GM21367 (cell line): ENCODE results near the gene KRT7.
"Not testable (repeated sequence)": the region's sequence is repeated elsewhere in the genome, so short reads cannot be mapped to it uniquely, and the experiment has no call there.

Source experiments
- ATAC-seq: cut with Tn5 transposase; IDR thresholded peaks from one replicate; pipeline ENCODE4 v1.9.1; 2021; ENCODE audit not compliant: unreplicated experiment

Gene KRT7

DNA sequence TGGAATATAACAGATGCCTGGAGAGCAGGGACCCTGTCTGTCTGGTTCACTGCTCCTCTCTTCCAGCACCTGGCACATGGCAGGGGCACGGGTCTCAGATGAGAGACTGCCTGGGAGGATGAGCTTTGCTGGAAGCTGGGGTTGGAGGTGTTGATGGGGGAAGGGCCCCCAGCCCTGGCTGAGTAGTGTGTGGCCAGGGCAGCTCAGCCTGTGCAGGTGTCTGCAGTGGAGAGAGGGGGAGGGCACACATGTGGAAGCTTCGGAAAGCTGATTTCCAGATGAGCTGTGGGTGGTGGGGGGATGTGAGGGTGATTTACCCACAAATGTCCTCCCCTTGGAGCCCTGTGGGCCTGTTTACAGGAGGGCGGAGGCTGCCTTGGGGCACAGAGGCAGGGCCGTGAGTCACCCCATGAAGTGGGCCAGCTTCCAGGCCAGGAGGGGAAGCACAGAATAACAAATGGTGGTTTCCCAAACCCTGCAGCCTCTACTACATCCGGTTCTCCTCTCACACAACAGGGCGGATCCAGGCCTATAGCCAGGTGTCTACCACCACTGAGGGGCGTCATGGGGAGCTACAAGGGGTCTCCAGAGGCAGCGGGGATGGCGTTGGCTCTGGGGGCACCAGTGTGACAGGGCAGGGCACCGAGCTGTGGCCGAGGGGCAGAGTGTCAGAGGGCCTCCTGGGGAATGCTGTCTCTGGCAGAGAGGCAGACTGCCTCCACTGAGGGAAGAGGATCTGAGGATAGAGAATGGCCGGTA lies 11.0 kb downstream of the KRT7 start:
- peak; percentile 88 for ATAC-seq

DNA sequence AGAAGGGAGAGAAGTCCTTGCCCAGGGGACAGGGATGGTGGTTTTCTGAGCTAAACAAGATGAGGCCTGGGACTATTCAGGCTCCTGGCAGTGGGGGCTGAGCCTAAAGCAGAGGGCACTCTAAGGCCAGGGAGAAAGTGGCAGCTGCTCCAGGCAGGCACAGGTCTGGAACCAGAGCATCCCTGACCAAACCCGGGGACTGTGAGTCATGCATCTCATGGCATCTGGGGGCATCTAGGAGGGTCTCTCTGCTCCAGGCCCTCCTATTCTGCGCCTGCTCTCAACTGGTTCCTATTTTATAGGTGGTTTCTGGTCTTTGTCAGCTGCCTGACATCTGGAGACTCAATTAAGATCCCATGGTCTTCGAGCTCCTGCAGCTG lies 11.6 kb downstream of the KRT7 start:
- ATAC-seq, result no peak

DNA sequence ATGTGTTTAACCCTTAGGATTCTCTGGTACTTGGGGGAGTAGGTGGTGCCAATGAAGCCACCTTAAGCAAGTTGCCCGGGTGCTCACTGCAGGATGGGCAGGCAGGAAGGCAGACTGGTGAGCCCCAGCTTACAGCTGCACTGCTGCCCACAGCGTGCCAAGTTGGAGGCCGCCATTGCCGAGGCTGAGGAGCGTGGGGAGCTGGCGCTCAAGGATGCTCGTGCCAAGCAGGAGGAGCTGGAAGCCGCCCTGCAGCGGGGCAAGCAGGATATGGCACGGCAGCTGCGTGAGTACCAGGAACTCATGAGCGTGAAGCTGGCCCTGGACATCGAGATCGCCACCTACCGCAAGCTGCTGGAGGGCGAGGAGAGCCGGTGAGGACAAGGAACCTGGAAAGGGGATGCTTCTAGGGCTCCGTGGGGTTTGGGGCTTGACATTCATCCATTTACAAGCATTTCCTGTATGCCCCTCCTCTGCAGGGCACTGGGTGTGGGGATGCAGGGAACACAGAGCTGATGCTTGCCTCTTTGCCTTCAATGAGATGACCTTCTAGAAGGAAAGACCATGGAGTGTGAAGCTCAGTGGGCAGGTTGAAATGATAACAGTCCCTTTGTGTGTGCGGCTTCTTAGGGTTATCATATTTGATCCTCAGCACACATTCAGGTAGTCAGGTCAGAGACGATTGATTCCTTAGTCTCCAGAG lies 12.4 kb downstream of the KRT7 start:
- no peak for ATAC-seq

DNA sequence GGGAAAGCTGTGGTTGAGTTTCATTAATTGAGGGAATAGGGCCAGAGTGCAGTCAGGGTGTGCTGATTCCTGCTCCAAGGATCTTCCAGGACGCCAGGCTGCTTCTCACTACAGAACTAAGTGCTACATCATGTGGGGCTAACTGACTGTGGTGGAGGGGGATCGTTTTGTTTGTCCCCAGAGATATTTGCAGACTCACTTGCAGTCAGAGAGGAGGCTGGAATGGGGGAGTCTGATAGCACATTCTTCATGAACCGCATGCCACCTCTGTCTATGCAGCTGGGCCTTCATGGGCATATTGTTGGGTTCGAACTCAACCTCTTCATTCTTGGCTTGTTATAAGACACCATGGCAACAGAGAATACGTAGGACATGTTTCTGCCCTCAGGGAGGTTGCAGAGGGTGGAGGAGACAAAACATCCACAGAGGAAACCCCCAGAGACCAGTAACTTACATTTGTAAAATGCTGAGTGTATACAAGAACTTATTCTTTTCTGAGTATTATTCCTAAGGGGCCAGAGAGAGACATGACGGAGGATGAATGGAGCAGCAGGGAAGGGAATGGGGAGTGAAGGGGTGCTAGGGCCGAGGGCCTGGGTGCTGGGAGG lies 13.0 kb downstream of the KRT7 start:
- ATAC-seq, result no peak

DNA sequence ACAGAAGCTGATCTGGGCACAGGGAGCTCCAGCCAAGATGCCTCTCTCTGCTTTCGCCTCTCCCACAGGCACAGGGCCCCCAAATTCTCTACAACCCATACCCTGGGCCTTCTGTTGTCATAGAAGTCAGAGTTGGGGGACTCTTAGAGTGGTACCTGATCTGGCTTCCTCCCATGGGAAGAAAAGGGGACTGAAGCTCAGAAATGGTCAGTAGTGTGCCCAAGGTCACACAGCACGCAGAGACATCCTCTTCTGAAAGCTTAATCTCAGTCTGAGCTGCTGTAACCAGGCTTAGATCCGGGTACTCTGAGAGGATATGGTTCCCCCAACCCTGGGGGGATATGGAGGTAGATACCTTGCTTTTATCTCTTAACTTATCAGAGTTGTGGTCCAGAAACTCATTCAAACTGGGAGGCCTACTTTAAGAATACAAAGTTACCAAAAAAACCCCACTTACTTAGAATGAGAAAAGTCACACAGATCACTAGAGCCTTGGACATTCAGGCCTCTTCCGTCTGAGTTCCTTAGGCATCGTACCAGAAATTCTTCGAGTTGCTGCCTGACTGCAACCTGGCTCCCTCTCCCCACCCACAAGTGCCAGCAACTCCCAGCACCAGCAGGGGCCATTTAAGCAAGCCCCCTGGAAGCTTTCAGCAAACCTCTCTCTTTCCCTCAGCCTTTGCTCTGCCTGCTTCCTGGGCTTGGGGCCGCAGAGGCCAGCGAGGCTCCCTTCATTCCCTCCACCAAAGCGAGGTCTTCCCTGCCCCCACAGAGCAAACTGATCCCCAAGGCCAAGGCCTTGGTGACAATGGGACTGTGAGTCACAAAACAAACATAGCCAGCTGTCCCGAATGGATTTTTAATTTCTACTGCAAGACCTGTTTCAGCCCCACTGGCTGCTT lies 13.9 kb downstream of the KRT7 start:
- no peak for ATAC-seq

DNA sequence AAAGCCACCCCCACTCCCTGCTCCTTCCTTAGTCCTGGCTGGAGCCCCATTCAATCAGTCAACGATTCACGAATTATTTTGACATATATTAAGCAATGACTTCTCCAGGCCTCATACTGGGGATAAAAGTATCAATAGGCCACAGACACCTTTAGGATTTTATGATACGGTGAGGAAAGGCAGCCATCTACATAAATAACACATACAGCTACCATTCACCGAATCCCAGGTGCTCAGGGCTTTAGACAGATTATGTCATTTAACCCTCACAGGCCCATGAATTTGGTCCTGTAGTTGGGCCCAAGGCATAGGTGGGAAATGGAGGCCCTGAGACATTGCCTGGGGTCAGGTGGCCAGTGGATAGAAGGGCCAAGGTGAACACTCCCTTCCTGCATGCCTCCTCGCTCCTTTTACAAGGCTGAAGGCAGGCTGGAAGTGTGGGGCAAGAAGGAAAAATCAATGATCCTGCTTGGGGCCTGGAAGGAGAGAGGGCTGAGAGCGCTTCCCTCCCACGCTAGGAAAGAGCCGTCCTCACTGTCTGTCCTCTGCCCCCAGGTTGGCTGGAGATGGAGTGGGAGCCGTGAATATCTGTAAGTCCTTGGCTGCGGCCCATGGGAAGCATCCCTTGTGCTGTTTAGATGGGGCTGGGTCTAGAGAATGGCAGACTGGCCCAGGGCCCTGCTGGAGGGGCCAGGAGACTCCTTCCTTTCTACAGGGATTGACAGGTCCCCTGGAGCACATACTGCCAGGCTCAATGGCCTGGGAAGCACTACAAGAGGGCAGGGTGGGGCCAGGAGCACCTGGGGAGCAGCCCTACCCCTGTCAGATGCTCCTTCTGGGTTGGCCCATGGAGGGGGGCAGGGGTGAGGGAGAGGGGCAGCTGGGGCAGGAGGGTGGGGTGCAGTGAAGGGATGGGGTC lies 14.8 kb downstream of the KRT7 start:
- ATAC-seq, result no peak

DNA sequence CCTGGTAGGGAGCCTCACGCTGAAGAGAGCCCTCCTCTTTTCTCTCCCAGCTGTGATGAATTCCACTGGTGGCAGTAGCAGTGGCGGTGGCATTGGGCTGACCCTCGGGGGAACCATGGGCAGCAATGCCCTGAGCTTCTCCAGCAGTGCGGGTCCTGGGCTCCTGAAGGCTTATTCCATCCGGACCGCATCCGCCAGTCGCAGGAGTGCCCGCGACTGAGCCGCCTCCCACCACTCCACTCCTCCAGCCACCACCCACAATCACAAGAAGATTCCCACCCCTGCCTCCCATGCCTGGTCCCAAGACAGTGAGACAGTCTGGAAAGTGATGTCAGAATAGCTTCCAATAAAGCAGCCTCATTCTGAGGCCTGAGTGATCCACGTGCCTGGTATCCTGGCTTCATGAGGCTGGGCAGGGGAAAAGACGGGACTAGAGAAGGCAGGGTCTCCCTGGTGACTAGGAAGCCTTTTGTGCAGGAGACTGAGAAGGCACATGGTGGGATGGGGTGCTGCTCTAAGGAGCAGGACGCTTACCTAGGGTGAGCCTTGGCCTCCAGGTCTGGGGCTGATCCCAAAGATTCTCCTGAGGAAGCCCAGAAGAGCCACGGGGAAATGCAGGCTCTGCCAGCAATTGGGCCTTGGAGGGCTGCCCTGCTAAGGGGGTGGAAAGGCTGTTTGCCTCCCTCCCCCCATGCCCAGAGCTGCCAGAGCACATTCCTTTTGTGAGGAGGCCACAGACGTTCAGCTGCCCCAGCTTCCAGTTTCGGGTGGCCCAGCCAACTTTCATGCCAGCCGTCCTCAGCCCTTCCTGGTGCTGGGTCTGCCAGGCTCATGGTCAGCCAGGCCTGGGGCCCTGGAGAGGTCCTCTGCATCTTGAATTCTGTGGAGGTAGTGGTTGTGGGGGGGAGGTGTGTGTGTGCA lies 15.8 kb downstream of the KRT7 start:
- ATAC-seq, result no peak

DNA sequence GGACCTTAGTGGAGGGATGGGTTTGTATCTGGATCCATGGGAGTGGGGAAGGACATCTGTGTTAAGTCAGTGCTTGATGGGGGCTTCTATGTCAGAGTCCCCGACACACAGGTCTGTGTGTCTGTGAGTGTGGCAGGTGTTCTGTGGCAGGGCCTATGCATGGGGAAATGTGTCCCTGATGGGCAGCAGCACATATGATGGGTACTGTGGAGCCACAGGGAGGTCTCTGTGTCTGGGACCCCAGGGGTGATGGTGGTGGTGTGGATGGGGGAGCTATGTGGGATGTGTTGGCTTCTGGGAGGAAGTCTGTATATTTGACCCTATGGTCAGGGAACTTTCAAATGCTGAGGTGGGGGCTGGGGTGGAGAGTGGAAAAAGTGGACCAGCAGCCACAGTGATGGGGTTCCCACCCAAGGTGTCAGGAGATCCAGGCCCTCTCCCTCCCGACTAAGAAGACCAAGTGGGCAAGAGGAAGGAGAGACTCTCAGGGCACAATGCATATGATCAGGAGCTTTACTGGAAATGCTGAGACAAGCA lies 16.5 kb downstream of the KRT7 start:
- ATAC-seq, result no peak

DNA sequence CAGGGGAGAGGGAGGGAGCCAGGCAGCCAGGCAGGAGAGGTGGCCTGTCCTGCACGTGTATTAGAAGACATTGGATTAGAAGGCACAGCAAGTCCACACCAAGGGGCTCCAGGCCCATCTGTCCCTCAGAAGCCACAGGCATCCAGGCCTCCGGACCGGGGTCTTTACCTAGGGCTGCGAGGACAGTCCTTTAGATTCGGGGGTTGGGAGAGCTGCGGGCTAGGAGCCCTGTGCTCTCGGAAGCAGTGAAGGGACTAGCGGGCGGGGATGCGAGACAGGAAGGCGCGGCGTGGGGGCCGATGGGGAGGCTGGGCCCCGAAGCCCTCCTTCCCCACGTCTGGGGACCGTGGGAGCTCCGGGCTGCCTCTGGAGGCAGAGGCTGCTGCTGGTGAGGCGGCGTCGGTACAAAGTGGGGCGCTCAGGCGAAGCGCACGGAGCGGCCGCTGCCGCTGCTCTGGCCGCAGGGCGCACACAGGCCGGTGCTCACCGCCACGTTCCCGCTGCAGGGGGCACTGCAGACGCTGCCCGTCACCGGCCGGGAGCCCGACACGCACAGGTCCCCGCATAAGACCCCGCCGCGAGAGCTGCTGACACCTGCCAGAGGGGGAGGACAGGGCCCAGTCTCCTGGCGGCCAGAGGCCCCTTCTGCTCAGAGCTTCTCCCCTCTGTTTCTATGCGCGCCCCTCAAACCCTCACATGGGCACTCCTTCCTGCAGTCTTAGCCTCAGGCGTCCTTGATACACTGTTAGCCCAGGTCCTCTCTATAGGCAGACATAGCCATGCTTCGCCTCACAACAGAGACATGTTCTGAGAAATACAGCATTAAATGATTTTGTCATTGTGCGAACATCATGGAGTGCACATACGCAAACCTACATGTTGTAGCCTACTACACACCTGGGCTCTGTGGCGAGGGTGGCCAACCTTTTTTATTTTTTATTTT lies 17.3 kb downstream of the KRT7 start:
- ATAC-seq, result no peak

DNA sequence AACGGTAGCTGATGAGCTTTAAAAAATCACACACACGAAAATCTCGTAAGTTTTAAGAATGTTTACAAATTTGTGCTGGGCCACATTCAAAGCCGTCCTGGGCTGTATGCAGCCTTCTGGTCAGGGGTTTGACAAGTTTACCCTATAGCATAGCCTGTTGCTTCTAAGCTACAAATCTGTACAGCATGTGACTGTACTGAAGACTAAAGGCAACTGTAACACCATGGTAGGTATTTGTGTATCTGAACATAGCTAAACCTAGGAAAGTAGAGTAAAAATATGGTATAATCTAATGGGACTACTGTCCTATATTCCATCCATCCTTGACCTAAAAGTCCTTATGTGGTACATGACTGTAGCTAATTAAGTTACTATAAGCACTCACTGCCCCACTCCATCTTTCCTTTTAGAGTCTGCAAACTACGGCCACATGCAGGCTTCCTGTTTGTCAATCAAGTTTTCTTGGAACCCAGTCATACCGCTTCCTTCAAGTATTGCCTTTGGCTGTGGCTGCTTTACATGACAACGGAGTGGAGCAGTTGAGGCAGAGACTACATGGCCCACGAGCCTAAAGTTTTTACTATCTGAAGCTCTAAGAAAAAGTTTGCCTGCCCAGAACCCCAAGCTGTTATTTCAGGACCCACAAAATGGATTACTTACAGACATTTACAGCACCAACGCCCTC lies 18.5 kb downstream of the KRT7 start:
- ATAC-seq, result no peak

DNA sequence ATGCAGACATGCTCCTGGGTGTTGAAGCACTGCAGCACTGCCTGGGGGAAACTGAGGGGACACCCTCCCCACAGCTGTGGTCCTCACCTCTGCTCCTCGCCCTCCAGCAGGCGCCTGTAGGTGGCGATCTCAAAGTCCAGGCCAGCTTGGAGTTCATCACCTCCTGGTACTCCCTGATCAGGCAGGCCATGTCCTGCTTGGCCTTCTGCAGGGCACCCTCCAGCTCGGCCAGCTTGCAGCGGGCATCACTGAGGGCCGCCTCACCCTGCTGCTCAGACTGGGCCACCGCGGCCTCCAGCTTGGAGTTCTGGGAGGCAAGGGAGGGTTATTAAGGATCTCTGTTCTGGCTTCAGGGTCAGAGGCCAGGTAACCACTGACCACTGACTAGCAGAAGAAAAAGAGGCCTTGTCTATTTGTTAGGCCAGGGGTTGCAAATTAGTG lies 19.2 kb downstream of the KRT7 start:
- not testable (repeated sequence) for ATAC-seq

DNA sequence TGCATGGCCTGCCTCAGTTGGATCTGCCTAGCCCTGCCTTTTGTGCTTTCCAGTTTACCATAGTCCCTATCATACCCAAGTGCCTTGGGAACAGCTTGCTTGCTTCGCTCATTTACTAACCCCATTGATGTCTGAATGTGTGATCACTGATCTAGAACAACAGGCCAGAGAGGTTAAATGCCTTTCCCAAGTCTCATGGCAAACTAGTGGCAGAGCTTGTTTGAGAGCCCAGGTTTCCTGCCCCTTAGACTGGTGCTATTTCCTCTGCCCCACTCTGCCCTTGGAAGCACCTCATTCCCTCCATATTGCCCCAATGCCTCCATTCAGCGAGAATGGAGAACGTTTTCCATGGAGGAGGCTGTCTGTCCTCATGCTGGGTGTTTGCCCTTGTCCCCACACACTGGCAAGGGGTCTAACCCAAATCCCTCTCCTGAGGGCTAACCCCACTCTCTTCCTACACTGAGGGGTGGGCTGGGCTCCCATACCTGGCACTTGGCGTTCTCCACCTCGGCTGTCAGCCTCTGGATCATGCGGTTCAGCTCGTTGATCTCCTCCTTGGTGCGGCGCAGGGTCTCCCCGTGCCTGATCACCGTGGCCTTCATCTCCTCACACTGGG lies 19.8 kb downstream of the KRT7 start:
- no peak for ATAC-seq

DNA sequence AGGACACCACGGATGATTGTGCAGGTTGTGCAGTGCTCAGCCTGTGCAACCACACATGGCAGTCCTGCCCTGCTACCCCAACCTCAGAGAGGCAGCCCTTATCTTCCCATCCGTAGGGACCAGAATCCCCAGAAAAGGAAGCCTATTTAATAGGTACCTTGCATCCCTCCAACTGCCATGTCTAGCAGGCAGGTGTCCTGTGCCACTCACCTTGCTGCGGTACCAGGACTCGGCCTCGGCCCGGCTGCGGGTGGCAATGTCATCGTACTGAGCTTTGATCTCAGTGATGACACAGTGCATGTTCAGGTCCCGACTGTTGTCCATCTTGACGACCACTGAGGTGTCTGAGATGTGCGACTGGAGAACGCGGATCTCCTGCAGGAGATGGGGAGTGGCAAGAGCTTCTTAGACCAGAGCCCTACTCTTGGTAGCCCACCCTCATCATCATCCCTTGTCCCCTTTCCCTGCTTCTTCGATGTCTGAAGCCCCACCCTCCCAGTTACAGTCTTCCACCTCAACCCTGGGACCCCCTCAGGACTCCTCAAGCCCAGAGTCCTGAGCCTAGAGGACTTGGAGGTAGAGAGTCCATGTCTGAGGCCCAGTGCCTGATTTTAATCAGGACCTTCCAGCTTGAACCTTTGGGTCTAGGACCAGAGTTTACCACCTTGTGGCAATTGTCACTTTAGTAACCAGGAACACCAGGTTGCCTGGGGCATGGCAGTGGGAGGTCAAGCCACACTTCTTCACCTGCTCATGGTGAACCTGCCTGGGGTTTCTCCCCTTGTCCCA lies 20.5 kb downstream of the KRT7 start:
- ATAC-seq, result no peak

DNA sequence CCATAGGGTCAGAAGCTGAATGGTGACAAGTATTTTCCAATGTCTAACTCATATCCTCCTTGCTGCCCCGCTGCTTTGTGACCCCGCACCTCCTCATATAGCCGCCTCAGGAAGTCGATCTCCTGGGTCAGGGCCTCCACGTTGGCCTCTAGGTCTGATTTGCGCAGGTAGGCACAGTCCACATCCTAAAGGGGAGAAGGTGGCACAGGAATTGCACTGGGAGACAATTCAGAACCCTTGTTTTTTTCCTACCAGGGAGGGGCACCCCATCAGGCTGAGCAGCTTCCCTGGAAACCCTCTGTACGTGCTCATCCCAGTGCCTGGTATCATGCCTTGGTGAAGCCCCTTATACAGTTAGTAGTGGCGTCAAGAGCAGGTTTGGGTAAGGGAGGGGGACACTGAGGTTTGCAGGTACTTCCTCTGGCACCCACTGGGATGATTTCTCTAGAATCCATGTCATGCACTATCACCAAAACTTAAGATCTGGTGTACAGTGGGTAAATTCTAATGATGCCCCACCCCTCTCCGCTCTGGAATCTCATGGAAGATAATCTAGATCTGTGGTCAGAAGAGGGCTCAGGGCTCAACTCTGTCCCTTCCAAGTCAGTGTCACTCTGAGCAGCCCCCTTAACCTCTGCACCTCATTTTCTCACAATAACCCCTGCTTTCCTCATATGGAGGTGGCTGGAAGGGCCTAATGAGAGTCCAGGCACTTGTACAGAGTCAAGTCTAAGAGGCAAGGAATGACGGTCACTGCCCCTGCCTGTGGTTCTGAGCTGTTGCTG lies 21.3 kb downstream of the KRT7 start:
- ATAC-seq, result no peak
